Esophagus squamous epithelium (tissue), 5 donors: ENCODE data around the gene ALG5. TPM values are rescaled to one million over a fixed set of nuclear protein-coding genes. Genes with fewer than 3 reads are reported as not detected.

Experiments
- DNase-seq: peaks from one replicate; lab custom pipeline; 2025; lab: John Stamatoyannopoulos, UW
- H3K27ac ChIP-seq, 4 donors: fragments of 200-600 bp; sonication (generic); one replicate each; pipeline ENCODE4 v1.5.1; 2016 to 2019; ENCODE audit warnings: mild to moderate bottlenecking in 1 of 4
- H3K27me3 ChIP-seq, 4 donors: fragments of 200-600 bp; sonication (generic); 1 replicate in 3 of 4; 2 replicates in 1 of 4; pipeline versions ENCODE4 v1.5.1 to v1.6.0; 2017 to 2021; ENCODE audit warnings: antibody characterized with exemption in 1 of 4
- H3K36me3 ChIP-seq, 3 donors: fragments of 200-600 bp; sonication (generic); one replicate each; pipeline ENCODE4 v1.5.1; 2016 to 2019
- H3K4me1 ChIP-seq, 3 donors: fragments of 200-600 bp; sonication (generic); one replicate each; pipeline ENCODE4 v1.5.1; 2017 to 2019
- H3K4me3 ChIP-seq, 4 donors: fragments of 200-600 bp; sonication (generic); 1 replicate in 3 of 4; 2 replicates in 1 of 4; pipeline ENCODE4 v1.5.1; 2016 to 2019; ENCODE audit warnings: mild to moderate bottlenecking in 2 of 4, moderate library complexity in 1 of 4
- H3K9me3 ChIP-seq, 3 donors: fragments of 200-600 bp; sonication (generic); one replicate each; pipeline ENCODE4 v1.5.1; 2016 to 2019
- CTCF ChIP-seq, 6 experiments: fragments of 450-650 bp in 4 of 6; fragments of 200-600 bp in 2 of 6; sonication (generic) in 2 of 6; IDR thresholded peaks; one replicate each; pipeline ENCODE4 v1.5.1; 2016 to 2019; ENCODE audit warnings: antibody characterized with exemption in 6 of 6, mild to moderate bottlenecking in 4 of 6, moderate library complexity in 4 of 6
- POLR2A ChIP-seq, 4 donors: fragments of 450-650 bp; IDR thresholded peaks; one replicate each; pipeline ENCODE4 v1.6.1; 2017; ENCODE audit warnings: antibody characterized with exemption in 4 of 4, mild to moderate bottlenecking in 4 of 4, moderate library complexity in 3 of 4
- WGBS, 2 donors: methylation state at CpG; one replicate each; pipeline ENCODE4 v1.1.5; 2018; 5-methylcytosine and 5-hydroxymethylcytosine counted together
- intact Hi-C: fragments of 100-400 bp; cut with DNase I; formaldehyde crosslinking; loops from one replicate; pipeline ENCODE4 v1.15.0; 2022
- total RNA-seq, 4 donors: library from RNA; depleted of rRNA; stranded (reverse); fragments of >200 nt; gene quantifications; one replicate each; pipeline ENCODE4 v1.1.0, GENCODE V29; 2016
- donor health status: DM: yes; HTN: yes; CAD: no.

ALG5 gene
- total RNA-seq, 4 donors from 2014 or later: 15.0 to 43.1 (median 23.3) TPM

GRCh38 chr13:37023871-37024270 is 24.7 kb upstream of the ALG5 start:
- Histone ChIP-seq H3K36me3 (peaks cover 5 to 100% (median 27%) of the 10 kb centered on the region in 3 donors), H3K9me3 (no peaks in the 10 kb centered on the region), H3K4me1 (no peaks in the 10 kb centered on the region), H3K27me3 (no peaks in the 10 kb centered on the region), H3K27ac (no peak overlapping the region), H3K4me3 (no peak overlapping the region)
- no peak for DNase-seq
- TF ChIP-seq POLR2A (IDR thresholded peaks at IDR 0.05): no peak
- no peak for TF ChIP-seq CTCF (IDR thresholded peaks at IDR 0.05)
- 52 to 74% methylated on average over 1 of the region's 1 CpG for WGBS, 2 donors
- intact Hi-C loops: no loop called here

- no peaks in the 10 kb centered on the region for H3K9me3 ChIP-seq
- WGBS, 2 donors: 67 to 75% methylated on average over 1 of the region's 1 CpG
- intact Hi-C loops: no loop called here
- no peak for DNase-seq
- peaks cover 0 to 99% (median 28%) of the 10 kb centered on the region in 3 donors for H3K36me3 ChIP-seq
- H3K27ac ChIP-seq: no peak overlapping the region
- no peaks in the 10 kb centered on the region for H3K27me3 ChIP-seq
- no peaks in the 10 kb centered on the region for H3K4me1 ChIP-seq
- no peak for TF ChIP-seq POLR2A (IDR thresholded peaks at IDR 0.05)
- no peak for TF ChIP-seq CTCF (IDR thresholded peaks at IDR 0.05)
- no peak overlapping the region for H3K4me3 ChIP-seq
Measured at GRCh38 chr13:37014609-37015008, 15.5 kb upstream of the ALG5 start.

- Histone ChIP-seq H3K4me1 (no peaks in the 10 kb centered on the region), H3K9me3 (no peaks in the 10 kb centered on the region), H3K36me3 (peaks cover 10 to 99% (median 31%) of the 10 kb centered on the region in 3 donors), H3K27me3 (no peaks in the 10 kb centered on the region), H3K27ac (no peak overlapping the region), H3K4me3 (no peak overlapping the region)
- DNase-seq: no peak
- TF ChIP-seq CTCF (IDR thresholded peaks at IDR 0.05): no peak
- TF ChIP-seq POLR2A (IDR thresholded peaks at IDR 0.05): no peak
- intact Hi-C loops: no loop called here
- 67 to 86% methylated on average over 2 of the region's 2 CpGs for WGBS, 2 donors
Measured at GRCh38 chr13:37011788-37012187, 12.6 kb upstream of the ALG5 start.

GRCh38 chr13:37011002-37011401 is 11.9 kb upstream of the ALG5 start:
- no peaks in the 10 kb centered on the region for H3K4me1 ChIP-seq
- intact Hi-C loops: no loop called here
- no peak for DNase-seq
- H3K36me3 ChIP-seq: peaks cover 10 to 99% (median 28%) of the 10 kb centered on the region in 3 donors
- no peaks in the 10 kb centered on the region for H3K9me3 ChIP-seq
- TF ChIP-seq POLR2A (IDR thresholded peaks at IDR 0.05) (no peak), CTCF (IDR thresholded peaks at IDR 0.05) (no peak)
- H3K27me3 ChIP-seq: no peaks in the 10 kb centered on the region
- no peak overlapping the region for H3K27ac ChIP-seq
- WGBS, 2 donors: 93 to 100% methylated on average over 1 of the region's 1 CpG
- no peak overlapping the region for H3K4me3 ChIP-seq

- peaks cover 10 to 99% (median 24%) of the 10 kb centered on the region in 3 donors for H3K36me3 ChIP-seq
- intact Hi-C loops: no loop called here
- H3K27me3 ChIP-seq: no peaks in the 10 kb centered on the region
- TF ChIP-seq POLR2A (IDR thresholded peaks at IDR 0.05): no peak
- TF ChIP-seq CTCF (IDR thresholded peaks at IDR 0.05): no peak
- no peak for DNase-seq
- no peak overlapping the region for H3K4me3 ChIP-seq
- no peak overlapping the region for H3K27ac ChIP-seq
- H3K9me3 ChIP-seq: no peaks in the 10 kb centered on the region
- no peaks in the 10 kb centered on the region for H3K4me1 ChIP-seq
- 82 to 85% methylated on average over 1 of the region's 1 CpG for WGBS, 2 donors
Measured at GRCh38 chr13:37010424-37010823, 11.3 kb upstream of the ALG5 start.
